ENCODE data around the gene S1PR1. TPM values are rescaled to one million over a fixed set of nuclear protein-coding genes. Genes with fewer than 3 reads are reported as not detected.

The S1PR1 gene
- total and polyA plus RNA-seq, 7 donors: 1.2 to 29.3 (median 19.8) TPM

DNA sequence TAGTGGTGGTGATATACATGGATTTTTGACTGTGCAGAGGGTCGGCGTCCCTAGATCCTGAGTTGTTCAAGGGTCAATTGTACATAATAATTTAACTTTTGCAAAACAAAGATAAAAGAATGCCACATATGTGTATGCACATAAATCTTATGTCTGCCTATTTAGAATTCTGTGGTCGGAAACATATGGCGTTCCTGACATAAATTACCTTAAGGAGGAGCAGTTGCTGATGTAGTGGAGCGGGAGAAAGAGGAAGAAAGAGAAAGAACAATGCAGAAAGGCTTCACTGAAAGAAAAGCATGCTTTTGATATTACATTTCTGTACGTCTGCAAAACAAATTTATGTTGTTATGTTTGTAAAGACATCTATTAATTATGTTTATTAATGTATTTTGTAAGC lies 40.0 kb downstream of the S1PR1 start:
- no peaks in the 10 kb centered on the region for H3K4me1 ChIP-seq
- intact Hi-C loops (cut with DNase I): no loop called here
- H3K27ac ChIP-seq: no peak overlapping the region
- TF ChIP-seq EP300 (IDR thresholded peaks at IDR 0.05): no peak
- TF ChIP-seq POLR2A (IDR thresholded peaks at IDR 0.05): no peak
- TF ChIP-seq, protein P1, sequence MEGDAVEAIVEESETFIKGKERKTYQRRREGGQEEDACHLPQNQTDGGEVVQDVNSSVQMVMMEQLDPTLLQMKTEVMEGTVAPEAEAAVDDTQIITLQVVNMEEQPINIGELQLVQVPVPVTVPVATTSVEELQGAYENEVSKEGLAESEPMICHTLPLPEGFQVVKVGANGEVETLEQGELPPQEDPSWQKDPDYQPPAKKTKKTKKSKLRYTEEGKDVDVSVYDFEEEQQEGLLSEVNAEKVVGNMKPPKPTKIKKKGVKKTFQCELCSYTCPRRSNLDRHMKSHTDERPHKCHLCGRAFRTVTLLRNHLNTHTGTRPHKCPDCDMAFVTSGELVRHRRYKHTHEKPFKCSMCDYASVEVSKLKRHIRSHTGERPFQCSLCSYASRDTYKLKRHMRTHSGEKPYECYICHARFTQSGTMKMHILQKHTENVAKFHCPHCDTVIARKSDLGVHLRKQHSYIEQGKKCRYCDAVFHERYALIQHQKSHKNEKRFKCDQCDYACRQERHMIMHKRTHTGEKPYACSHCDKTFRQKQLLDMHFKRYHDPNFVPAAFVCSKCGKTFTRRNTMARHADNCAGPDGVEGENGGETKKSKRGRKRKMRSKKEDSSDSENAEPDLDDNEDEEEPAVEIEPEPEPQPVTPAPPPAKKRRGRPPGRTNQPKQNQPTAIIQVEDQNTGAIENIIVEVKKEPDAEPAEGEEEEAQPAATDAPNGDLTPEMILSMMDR (IDR thresholded peaks at IDR 0.05): no peak
- TF ChIP-seq POLR2AphosphoS5 (IDR thresholded peaks at IDR 0.05): no peak
- H3K9me3 ChIP-seq: no peaks in the 10 kb centered on the region
- WGBS, 2 donors: 57 to 79% methylated on average over 6 of the region's 6 CpGs
- no peaks in the 10 kb centered on the region for H3K27me3 ChIP-seq
- no peak overlapping the region for H3K4me3 ChIP-seq
- H3K36me3 ChIP-seq: no peaks in the 10 kb centered on the region
- no peak for DNase-seq

DNA sequence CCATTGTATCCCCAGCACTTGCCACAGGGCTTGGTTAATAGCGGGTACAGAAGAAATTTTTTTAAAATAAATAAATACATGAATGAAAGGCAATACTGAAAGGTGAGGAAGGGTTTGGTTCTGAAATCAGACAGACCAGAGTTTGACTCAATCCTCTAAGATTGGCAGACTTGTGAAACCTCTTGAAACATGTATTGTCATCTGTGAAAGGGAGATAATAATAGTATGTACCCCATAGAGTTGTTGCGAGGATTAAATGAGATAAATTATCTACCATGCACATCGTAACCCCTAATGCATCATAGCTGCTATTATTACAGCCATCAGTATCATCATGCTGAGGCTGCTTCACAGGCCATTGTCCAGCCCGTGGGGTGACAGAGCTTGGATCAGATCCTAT lies 41.4 kb downstream of the S1PR1 start:
- no peak for DNase-seq
- H3K4me3 ChIP-seq: no peak overlapping the region
- H3K4me1 ChIP-seq: no peaks in the 10 kb centered on the region
- H3K27me3 ChIP-seq: no peaks in the 10 kb centered on the region
- TF ChIP-seq POLR2A (IDR thresholded peaks at IDR 0.05) (no peak), POLR2AphosphoS5 (IDR thresholded peaks at IDR 0.05) (no peak), EP300 (IDR thresholded peaks at IDR 0.05) (no peak)
- TF ChIP-seq, protein P1 (IDR thresholded peaks at IDR 0.05): no peak
- WGBS, 2 donors: 81 to 90% methylated on average over 4 of the region's 4 CpGs
- H3K36me3 ChIP-seq: no peaks in the 10 kb centered on the region
- H3K9me3 ChIP-seq: no peaks in the 10 kb centered on the region
- intact Hi-C loops (cut with DNase I): no loop called here
- no peak overlapping the region for H3K27ac ChIP-seq

DNA sequence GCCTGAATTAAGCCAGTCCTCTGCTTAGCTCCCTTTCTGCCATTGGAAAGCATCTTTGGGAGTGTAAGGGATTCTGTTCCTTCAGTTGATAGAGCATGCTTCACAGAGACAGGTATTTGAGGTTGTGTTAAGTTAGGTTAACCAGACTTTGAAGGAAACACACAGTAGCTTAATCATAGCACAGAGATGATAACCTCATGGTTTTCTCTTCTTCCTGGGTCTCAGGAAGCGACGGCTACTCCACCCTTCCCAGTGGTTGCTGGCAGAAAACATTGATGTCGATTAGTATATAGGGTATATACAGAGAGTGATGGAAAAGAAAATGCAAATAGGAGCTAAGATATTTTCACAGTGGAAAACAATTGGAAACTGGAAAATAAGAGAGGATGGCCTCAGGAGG lies 42.0 kb downstream of the S1PR1 start:
- Histone ChIP-seq H3K36me3 (no peaks in the 10 kb centered on the region), H3K9me3 (no peaks in the 10 kb centered on the region), H3K4me1 (no peaks in the 10 kb centered on the region), H3K27ac (no peak overlapping the region), H3K27me3 (no peaks in the 10 kb centered on the region), H3K4me3 (no peak overlapping the region)
- 53 to 55% methylated on average over 3 of the region's 3 CpGs for WGBS, 2 donors
- intact Hi-C loops (cut with DNase I): no loop called here
- TF ChIP-seq POLR2A (IDR thresholded peaks at IDR 0.05) (no peak), POLR2AphosphoS5 (IDR thresholded peaks at IDR 0.05) (no peak), EP300 (IDR thresholded peaks at IDR 0.05) (no peak)
- TF ChIP-seq, protein P1 (IDR thresholded peaks at IDR 0.05): no peak
- DNase-seq: no peak

DNA sequence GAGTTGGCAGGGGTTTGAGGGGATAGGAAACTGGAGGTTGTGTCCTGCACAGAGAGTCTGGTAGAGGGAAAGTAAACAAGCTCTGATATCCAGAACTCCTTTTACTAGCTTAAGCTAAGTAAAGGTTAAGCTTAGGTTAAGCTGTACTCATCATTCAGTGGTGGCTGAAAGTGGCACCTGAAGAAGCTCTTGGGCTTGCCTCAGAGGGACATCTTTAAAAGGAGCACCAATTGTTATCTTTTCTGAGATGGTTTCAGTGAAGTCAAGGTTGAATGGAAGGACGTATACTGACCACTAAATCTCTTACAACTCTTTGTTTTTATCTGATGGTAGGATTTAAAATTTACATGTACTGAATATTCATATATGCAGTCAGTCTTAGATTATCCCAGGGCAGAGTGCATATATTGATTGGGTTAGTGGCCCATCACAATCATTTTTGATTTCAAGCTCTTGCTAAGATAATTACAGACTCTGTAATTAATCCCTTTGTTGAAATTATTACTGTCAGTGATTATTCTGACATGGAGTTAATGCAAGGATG lies 43.3 kb downstream of the S1PR1 start:
- Histone ChIP-seq H3K27me3 (no peaks in the 10 kb centered on the region), H3K36me3 (no peaks in the 10 kb centered on the region), H3K9me3 (no peaks in the 10 kb centered on the region), H3K27ac (no peak overlapping the region), H3K4me1 (no peaks in the 10 kb centered on the region), H3K4me3 (no peak overlapping the region)
- TF ChIP-seq, protein P1 (IDR thresholded peaks at IDR 0.05): no peak
- no peak for TF ChIP-seq EP300 (IDR thresholded peaks at IDR 0.05)
- no peak for TF ChIP-seq POLR2AphosphoS5 (IDR thresholded peaks at IDR 0.05)
- no peak for TF ChIP-seq POLR2A (IDR thresholded peaks at IDR 0.05)
- DNase-seq: no peak
- intact Hi-C loops (cut with DNase I): no loop called here
- WGBS, 2 donors: 76 to 86% methylated on average over 1 of the region's 1 CpG

Measured in sigmoid colon (tissue), 7 donors.